Adrenal gland (tissue), 5 donors: ENCODE data around the gene NHSL2.

Experiments
- POLR2A ChIP-seq, 2 donors: fragments of 450-650 bp; IDR thresholded peaks; one replicate each; pipeline ENCODE4 v1.6.1; 2017; ENCODE audit warnings: antibody characterized with exemption in 2 of 2, mild to moderate bottlenecking in 2 of 2, moderate library complexity in 1 of 2
- TF ChIP-seq, protein P1 (sequence below), 6 experiments: fragments of 450-650 bp in 4 of 6; fragments of 200-600 bp in 2 of 6; sonication (generic) in 1 of 6; IDR thresholded peaks; 1 replicate in 5 of 6; 2 replicates in 1 of 6; pipeline versions ENCODE4 v1.5.1 to v1.8.0; 2016 to 2021; ENCODE audit warnings: antibody characterized with exemption in 6 of 6, mild to moderate bottlenecking in 2 of 6, moderate library complexity in 1 of 6
- donor health status: DM: no; HTN: no; CAD: no.

DNA sequence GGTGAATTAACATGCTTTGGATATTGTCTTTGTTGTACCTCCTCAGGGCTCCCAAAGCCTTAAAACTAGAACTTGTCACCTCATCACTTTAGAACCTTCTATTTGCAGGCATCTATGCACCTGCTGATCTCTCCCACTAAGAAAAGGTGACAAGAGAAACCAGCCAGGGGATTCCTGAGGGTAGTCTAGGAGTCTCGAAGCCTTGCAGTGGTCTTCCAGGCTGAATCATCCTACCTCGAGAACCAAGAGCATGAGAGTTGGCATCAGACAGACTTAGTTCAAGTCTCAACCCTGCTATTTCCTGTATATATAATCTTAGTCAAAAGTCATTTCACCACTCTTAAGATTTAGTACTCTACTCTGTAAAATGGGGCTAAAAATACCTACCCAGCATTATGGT is 191.5 kb downstream of the NHSL2 start:
- TF ChIP-seq POLR2A (IDR thresholded peaks at IDR 0.05) = no peak
- TF ChIP-seq, protein P1, sequence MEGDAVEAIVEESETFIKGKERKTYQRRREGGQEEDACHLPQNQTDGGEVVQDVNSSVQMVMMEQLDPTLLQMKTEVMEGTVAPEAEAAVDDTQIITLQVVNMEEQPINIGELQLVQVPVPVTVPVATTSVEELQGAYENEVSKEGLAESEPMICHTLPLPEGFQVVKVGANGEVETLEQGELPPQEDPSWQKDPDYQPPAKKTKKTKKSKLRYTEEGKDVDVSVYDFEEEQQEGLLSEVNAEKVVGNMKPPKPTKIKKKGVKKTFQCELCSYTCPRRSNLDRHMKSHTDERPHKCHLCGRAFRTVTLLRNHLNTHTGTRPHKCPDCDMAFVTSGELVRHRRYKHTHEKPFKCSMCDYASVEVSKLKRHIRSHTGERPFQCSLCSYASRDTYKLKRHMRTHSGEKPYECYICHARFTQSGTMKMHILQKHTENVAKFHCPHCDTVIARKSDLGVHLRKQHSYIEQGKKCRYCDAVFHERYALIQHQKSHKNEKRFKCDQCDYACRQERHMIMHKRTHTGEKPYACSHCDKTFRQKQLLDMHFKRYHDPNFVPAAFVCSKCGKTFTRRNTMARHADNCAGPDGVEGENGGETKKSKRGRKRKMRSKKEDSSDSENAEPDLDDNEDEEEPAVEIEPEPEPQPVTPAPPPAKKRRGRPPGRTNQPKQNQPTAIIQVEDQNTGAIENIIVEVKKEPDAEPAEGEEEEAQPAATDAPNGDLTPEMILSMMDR (IDR thresholded peaks at IDR 0.05) = no peak
